Adrenal gland (tissue), 12 donors: ENCODE data around the gene ARSI. TPM values are rescaled to one million over a fixed set of nuclear protein-coding genes. Genes with fewer than 3 reads are reported as not detected.

ENCODE experiments used
- DNase-seq, 7 donors: peaks; one replicate each; pipeline ENCODE4 v3.0.0-alpha.2; 2019 to 2020
- H3K27ac ChIP-seq, 5 donors: fragments of 200-600 bp; sonication (generic) in 4 of 5; 1 replicate in 3 of 5; 2 replicates in 2 of 5; pipeline versions ENCODE4 v1.5.1 to v1.8.0; 2016 to 2020; ENCODE audit warnings: mild to moderate bottlenecking in 1 of 5
- H3K27me3 ChIP-seq: fragments of 200-600 bp; 2 replicates; pipeline ENCODE4 v1.8.0; 2021
- H3K36me3 ChIP-seq, 2 donors: fragments of 200-600 bp; replicated peaks in 1 of 2; 1 replicate in 1 of 2; 2 replicates in 1 of 2; pipeline versions ENCODE4 v1.5.1 to v1.8.0; 2018 to 2022
- H3K4me1 ChIP-seq, 2 donors: fragments of 200-600 bp; replicated peaks in 1 of 2; 1 replicate in 1 of 2; 2 replicates in 1 of 2; pipeline versions ENCODE4 v1.5.1 to v1.8.0; 2018 to 2021
- H3K4me3 ChIP-seq, 4 donors: fragments of 200-600 bp; sonication (generic) in 3 of 4; one replicate each; pipeline ENCODE4 v1.5.1; 2016 to 2018
- H3K9me3 ChIP-seq, 3 donors: fragments of 200-600 bp; sonication (generic) in 1 of 3; replicated peaks in 1 of 3; 1 replicate in 2 of 3; 2 replicates in 1 of 3; pipeline versions ENCODE4 v1.5.1 to v1.8.0; 2016 to 2021
- POLR2A ChIP-seq, 2 donors: fragments of 450-650 bp; IDR thresholded peaks; one replicate each; pipeline ENCODE4 v1.6.1; 2017; ENCODE audit warnings: antibody characterized with exemption in 2 of 2, mild to moderate bottlenecking in 2 of 2, moderate library complexity in 1 of 2
- WGBS, 4 donors: extraction: QIAGEN DNeasy Blood & Tissue Kit in 2 of 4; methylation state at CpG; one replicate each; pipeline versions ENCODE4 v1.1.5 to v1.1.7; 2013 to 2017; 5-methylcytosine and 5-hydroxymethylcytosine counted together
- intact Hi-C, 2 donors: fragments of 100-400 bp; cut with DNase I; formaldehyde crosslinking; loops; one replicate each; pipeline versions ENCODE4 v1.14.1 to v1.15.0; 2022 to 2023
- polyA plus RNA-seq, 3 donors: library from polyadenylated mRNA; stranded (reverse); fragments of 200-250 nt in 2 of 3; fragments of 350-450 nt in 1 of 3; fragmentation: Illumina TruSeq in 1 of 3; extraction: RNeasy Lipid Tissue Mini Kit (QIAGEN cat#74804) in 1 of 3; gene quantifications; one replicate each; pipeline ENCODE4 v1.2.3, GENCODE V29; 2013 to 2014
- total RNA-seq, 9 donors: library from RNA; depleted of rRNA in 4 of 9; stranded (reverse); fragments of >200 nt in 4 of 9; fragments of 120-200 nt in 1 of 9; fragmentation: NEBNext Ultra II Directional in 1 of 9; extraction: Animal tissue kit (Norgen Biotek cat#: 25700) in 1 of 9; gene quantifications; one replicate each; pipeline versions ENCODE4 v1.1.0 to v1.2.4, GENCODE V29; 2013 to 2023
- TF ChIP-seq, protein P1 (sequence below), 6 experiments: fragments of 450-650 bp in 4 of 6; fragments of 200-600 bp in 2 of 6; sonication (generic) in 1 of 6; IDR thresholded peaks; 1 replicate in 5 of 6; 2 replicates in 1 of 6; pipeline versions ENCODE4 v1.5.1 to v1.8.0; 2016 to 2021; ENCODE audit warnings: antibody characterized with exemption in 6 of 6, mild to moderate bottlenecking in 2 of 6, moderate library complexity in 1 of 6
- donor health status: healthy with polysubstance abuse.
- donor health status: Bipolar disorder and iron deficiency.
- donor health status: DM: yes; HTN: yes; CAD: no.
- donor health status: DM: no; HTN: no; CAD: no.
- donor health status: DM: no; HTN: no; CAD: no.
- donor health status: DM: yes; HTN: yes; CAD: no.

Gene ARSI
- total and polyA plus RNA-seq, 12 donors = 0.12 to 0.96 (median 0.39) TPM; not detected in 2

DNA sequence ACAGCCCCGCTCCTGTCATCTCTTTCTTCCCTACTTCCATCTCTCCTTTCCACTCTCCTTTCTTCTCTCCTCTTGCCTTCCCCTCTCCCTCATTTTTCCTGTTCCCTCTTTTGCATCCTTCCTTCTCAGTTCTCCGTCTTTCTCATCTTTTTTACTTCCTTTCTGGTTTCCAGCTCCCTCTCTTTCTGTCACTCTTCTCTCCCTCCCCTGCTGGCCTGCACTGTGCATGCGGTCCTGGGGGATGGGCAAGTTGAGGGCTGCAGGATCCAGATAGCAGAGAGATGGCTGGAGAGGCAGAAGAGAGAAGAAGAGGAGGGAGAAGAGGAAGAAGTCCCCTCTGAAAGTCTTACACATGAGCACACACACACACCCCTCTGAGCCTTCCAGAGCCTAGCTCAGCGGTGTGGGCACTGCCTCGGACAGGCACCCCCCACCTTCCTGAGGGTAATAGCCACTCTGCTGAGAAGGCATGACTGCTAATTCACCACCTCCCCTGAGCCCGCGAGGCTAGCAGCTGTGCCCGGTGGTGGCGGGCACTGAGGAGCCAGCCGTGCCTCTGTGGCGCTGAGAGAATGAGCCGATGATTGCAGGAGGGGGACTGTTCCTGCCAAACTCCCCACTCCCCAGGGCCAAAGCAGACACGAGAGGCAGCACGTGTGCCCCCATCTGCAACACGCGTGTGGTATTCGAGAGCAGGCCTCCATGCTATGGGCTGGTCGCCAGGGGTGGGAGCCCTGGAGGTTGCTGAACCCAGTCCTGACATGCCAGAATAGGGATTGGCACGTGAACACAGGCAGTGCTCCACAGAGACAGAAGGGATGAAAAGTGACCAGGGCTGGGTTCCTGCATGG is 9.4 kb downstream of the ARSI start:
- no peaks in the 10 kb centered on the region for H3K4me1 ChIP-seq
- H3K4me3 ChIP-seq = no peak overlapping the region
- H3K27me3 ChIP-seq = no peaks in the 10 kb centered on the region
- intact Hi-C loops = no loop called here
- no peaks in the 10 kb centered on the region for H3K9me3 ChIP-seq
- DNase-seq = no peak
- TF ChIP-seq POLR2A (IDR thresholded peaks at IDR 0.05) = no peak
- TF ChIP-seq, protein P1, sequence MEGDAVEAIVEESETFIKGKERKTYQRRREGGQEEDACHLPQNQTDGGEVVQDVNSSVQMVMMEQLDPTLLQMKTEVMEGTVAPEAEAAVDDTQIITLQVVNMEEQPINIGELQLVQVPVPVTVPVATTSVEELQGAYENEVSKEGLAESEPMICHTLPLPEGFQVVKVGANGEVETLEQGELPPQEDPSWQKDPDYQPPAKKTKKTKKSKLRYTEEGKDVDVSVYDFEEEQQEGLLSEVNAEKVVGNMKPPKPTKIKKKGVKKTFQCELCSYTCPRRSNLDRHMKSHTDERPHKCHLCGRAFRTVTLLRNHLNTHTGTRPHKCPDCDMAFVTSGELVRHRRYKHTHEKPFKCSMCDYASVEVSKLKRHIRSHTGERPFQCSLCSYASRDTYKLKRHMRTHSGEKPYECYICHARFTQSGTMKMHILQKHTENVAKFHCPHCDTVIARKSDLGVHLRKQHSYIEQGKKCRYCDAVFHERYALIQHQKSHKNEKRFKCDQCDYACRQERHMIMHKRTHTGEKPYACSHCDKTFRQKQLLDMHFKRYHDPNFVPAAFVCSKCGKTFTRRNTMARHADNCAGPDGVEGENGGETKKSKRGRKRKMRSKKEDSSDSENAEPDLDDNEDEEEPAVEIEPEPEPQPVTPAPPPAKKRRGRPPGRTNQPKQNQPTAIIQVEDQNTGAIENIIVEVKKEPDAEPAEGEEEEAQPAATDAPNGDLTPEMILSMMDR (IDR thresholded peaks at IDR 0.05) = no peak
- H3K27ac ChIP-seq = no peak overlapping the region
- H3K36me3 ChIP-seq = no peaks in the 10 kb centered on the region
- 81 to 89% (median 87%) methylated on average over 8 to 19 of the region's 19 CpGs for WGBS, 4 donors

DNA sequence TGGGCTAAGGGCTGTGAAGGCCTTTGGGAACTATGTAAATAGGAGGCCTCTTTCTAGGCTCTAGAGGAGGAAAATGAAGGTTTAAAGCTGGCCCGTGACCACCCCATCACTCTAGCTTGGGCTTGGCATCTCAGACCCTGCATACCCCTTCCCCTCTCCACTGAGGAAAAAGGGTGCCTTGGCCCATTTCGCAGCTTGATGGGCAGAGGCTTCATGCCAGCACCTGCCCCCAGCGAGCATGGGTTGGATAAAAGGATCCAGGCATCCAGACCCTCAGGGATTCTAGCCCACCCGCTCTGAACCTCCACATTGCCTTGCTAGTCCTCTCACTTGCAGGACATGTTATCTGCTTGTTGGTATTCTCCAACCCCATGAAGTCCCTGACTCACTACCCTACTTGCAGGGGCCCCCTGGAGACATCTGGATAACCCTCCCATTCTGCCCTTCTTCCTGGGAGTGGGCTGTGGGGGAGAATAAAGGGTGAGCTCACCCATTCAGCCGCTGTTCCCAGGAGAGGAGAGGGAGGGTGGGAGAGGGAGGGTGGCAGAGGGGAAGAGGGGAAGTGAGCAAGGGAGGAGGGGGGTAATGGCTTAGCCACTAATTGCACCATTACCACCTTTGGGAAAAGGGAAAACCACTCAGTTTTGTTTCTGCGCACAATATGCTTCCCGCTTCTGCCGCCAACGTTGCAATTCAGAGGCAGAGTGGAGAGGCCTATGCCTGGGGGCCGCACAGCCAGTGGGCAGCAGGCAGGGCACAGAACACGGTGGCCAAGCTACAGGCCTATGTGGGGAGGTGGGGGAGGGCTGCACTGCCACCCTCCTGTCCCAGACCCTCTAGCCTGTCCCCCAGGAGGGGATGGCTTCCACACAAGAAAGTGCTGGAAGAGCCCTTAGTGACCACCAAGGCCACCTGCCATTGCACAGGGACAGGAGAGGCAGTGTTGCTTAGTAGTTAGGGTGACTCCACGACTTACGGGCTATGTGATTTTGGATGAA is 11.0 kb downstream of the ARSI start:
- H3K4me3 ChIP-seq = no peak overlapping the region
- H3K4me1 ChIP-seq = no peaks in the 10 kb centered on the region
- no peaks in the 10 kb centered on the region for H3K36me3 ChIP-seq
- TF ChIP-seq, protein P1 (IDR thresholded peaks at IDR 0.05) = no peak
- TF ChIP-seq POLR2A (IDR thresholded peaks at IDR 0.05) = no peak
- intact Hi-C loops = no loop called here
- no peak for DNase-seq
- H3K9me3 ChIP-seq = no peaks in the 10 kb centered on the region
- H3K27ac ChIP-seq = no peak overlapping the region
- 79 to 89% (median 86%) methylated on average over 12 to 13 of the region's 13 CpGs for WGBS, 4 donors
- H3K27me3 ChIP-seq = no peaks in the 10 kb centered on the region

DNA sequence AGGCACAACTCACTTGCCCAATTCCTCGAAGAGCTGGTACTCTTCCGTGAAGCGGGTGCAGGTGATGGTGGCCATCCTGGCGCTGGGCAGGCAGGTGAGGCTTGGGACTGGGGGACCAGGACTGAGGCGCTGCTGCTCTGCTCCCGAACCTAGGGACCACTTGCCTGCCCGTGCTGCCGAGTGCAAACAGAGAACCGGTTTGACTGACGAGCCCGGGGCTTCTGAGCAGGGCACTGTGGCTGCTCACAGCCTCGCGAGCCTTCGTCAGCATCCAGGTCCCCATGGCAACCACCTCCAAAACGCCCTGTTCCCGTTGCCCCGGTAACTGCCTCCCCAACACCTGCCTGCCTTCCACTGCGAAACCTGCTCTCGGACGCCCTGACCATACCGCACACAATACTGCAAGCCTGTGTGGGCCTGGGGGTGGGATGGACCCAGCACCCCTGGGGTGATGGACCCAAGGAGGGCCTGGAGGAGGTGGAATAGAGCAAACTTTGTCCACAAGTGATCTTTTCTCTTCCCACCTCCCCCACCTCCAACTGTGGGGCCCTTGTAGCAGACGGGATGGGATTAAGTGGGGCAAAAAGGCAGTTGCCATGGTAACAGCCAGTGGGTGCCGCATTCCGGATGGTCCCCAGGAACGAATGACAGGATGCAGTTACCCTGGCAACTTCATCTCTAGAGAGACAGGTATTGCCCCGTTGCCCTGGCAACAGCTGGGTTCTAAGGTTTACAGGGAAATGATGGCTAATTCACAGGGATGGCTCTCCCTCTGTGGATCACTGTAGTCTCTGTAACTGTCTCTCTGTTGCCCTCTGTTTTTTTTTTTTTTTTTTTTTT is 12.9 kb downstream of the ARSI start, which contains the start of gene CAMK2A:
Gene CAMK2A (minus strand): TSS at position 223 of the 840 bp plus-strand sequence. CDS start 148 bp downstream, at position 75.
- Histone ChIP-seq H3K9me3 (no peaks in the 10 kb centered on the region), H3K36me3 (no peaks in the 10 kb centered on the region), H3K4me3 (no peak within 1 kb of the TSS), H3K27me3 (no peaks in the 10 kb centered on the region), H3K27ac (no peak within 1 kb of the TSS), H3K4me1 (no peaks in the 10 kb centered on the region)
- peak in 1 of 7 donors; percentile 63 for DNase-seq
- intact Hi-C loops = no loop called here
- WGBS, 4 donors = 46 to 54% (median 52%) methylated on average over 13 to 26 of the region's 26 CpGs
- no peak for TF ChIP-seq POLR2A (IDR thresholded peaks at IDR 0.05)
- TF ChIP-seq, protein P1 (IDR thresholded peaks at IDR 0.05) = no peak
